ENCODE measurements around the gene CDK14.

DNA sequence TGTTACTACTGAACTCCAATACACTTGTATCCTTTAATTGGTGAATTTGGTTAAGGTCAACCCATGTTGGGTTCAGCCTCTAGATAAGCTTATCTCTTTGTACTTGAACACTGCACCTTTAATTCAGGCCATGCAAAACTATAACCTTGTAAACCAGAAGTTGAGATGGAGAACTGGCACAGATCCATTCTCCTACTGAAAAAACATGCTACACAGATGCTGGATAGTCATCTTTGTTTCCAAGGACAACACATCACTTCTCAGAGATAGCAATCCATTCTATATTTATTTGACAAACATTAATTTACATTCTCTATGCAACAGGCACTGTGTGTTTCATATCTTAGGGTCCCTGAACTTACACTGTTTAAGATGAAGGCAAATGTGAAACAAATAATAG lies 2.9 kb upstream of the CDK14 start:
- TF ChIP-seq, protein P1, sequence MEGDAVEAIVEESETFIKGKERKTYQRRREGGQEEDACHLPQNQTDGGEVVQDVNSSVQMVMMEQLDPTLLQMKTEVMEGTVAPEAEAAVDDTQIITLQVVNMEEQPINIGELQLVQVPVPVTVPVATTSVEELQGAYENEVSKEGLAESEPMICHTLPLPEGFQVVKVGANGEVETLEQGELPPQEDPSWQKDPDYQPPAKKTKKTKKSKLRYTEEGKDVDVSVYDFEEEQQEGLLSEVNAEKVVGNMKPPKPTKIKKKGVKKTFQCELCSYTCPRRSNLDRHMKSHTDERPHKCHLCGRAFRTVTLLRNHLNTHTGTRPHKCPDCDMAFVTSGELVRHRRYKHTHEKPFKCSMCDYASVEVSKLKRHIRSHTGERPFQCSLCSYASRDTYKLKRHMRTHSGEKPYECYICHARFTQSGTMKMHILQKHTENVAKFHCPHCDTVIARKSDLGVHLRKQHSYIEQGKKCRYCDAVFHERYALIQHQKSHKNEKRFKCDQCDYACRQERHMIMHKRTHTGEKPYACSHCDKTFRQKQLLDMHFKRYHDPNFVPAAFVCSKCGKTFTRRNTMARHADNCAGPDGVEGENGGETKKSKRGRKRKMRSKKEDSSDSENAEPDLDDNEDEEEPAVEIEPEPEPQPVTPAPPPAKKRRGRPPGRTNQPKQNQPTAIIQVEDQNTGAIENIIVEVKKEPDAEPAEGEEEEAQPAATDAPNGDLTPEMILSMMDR (IDR thresholded peaks at IDR 0.05; ENCODE audit: extremely low read depth in 1 of 2, insufficient read depth in 1 of 2, low read depth in 1 of 2, low read length in 2 of 2) = no peak
- TF ChIP-seq POLR2AphosphoS5 (IDR thresholded peaks at IDR 0.05; ENCODE audit: insufficient read depth, low read depth, low read length) = no peak
- no peak for TF ChIP-seq EZH2 (IDR thresholded peaks at IDR 0.05; ENCODE audit: borderline replicate concordance, low read depth, low read length, severe bottlenecking)
- no peak for TF ChIP-seq POLR2A (IDR thresholded peaks at IDR 0.05; ENCODE audit: low read depth, low read length)
- no peak for TF ChIP-seq MAX (IDR thresholded peaks at IDR 0.05; ENCODE audit: insufficient read depth, insufficient read length)
- TF ChIP-seq FOS (IDR thresholded peaks at IDR 0.05; ENCODE audit: borderline replicate concordance, insufficient read depth, low read length) = no peak
